Measurements from ENCODE around the gene TRIO.

Gene TRIO

DNA sequence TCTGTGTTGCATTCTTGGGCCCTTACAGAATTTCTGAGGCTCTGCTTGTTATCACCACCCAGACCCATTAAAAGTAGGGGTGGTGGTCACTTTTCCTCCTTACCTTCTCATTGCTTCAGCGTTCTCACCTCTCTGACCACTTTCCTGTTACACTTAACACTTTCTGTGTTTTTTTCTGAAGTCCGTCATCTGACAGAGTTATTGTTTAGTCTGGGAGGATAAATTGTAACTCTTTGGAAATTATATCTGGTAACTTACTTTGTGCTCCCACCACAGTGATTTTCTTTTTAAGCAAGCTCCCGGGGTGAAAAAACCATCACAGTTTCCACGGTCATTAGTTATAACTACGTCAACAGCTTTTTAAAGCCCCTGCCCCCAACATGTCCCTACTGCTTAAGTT, 227.2 kb downstream of the TRIO start:
- Histone ChIP-seq H3K4me1 (ENCODE audit: control insufficient read depth, low read length) (peaks cover 16% of the 10 kb centered on the region), H3K9me3 (ENCODE audit: control insufficient read depth, insufficient read depth, low read length) (no peaks in the 10 kb centered on the region), H3K27ac (ENCODE audit: low read depth, low read length) (no peak overlapping the region), H4K20me1 (ENCODE audit: control insufficient read depth, insufficient read depth, low read depth, low read length) (no peaks in the 10 kb centered on the region), H3K4me3 (ENCODE audit: low read length) (no peak overlapping the region), H3K4me2 (ENCODE audit: low read length) (no peak overlapping the region), H3K79me2 (ENCODE audit: control insufficient read depth, low read length) (no peaks in the 10 kb centered on the region), H3K9me2 (replicated peaks; ENCODE audit: control insufficient read depth, low read length) (no peaks in the 10 kb centered on the region), H3K27me3 (ENCODE audit: control insufficient read depth, low read length) (no peaks in the 10 kb centered on the region), H3K36me3 (ENCODE audit: control insufficient read depth, low read length) (peaks cover 60% of the 10 kb centered on the region), H3F3A (ENCODE audit: control insufficient read depth, insufficient read depth) (peaks cover 6% of the 10 kb centered on the region; the same call in 1 of the 2 replicates)
- no peak for TF ChIP-seq EZH2phosphoT487 (IDR thresholded peaks at IDR 0.05; ENCODE audit: borderline replicate concordance, low read length)
- TF ChIP-seq, protein P1, sequence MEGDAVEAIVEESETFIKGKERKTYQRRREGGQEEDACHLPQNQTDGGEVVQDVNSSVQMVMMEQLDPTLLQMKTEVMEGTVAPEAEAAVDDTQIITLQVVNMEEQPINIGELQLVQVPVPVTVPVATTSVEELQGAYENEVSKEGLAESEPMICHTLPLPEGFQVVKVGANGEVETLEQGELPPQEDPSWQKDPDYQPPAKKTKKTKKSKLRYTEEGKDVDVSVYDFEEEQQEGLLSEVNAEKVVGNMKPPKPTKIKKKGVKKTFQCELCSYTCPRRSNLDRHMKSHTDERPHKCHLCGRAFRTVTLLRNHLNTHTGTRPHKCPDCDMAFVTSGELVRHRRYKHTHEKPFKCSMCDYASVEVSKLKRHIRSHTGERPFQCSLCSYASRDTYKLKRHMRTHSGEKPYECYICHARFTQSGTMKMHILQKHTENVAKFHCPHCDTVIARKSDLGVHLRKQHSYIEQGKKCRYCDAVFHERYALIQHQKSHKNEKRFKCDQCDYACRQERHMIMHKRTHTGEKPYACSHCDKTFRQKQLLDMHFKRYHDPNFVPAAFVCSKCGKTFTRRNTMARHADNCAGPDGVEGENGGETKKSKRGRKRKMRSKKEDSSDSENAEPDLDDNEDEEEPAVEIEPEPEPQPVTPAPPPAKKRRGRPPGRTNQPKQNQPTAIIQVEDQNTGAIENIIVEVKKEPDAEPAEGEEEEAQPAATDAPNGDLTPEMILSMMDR (IDR thresholded peaks at IDR 0.05; ENCODE audit: low read depth, low read length, poor library complexity, severe bottlenecking): no peak

DNA sequence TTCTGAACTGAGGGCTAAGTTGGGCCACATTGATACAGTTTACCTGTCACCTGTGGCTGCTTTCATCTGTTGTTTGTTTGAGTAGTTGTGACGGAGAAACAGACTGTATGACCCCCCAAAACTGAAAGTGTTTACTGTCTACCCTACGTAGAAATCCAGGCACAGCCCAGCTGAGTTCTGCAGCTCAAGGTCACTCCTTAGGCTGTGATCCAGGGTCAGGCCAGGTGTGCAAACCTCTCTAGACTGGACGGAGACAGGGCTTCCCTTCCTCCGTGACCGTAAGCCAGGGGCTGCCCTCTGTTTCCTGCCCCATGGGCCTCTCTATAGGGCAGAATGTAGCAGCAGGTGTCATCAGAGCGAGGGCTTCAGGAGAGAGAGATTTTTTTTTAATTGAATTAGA, 230.5 kb downstream of the TRIO start:
- H3K79me2 ChIP-seq (ENCODE audit: control insufficient read depth, low read length): no peaks in the 10 kb centered on the region
- peaks cover 44% of the 10 kb centered on the region for H3K36me3 ChIP-seq (ENCODE audit: control insufficient read depth, low read length)
- H4K20me1 ChIP-seq (ENCODE audit: control insufficient read depth, insufficient read depth, low read depth, low read length): no peaks in the 10 kb centered on the region
- H3K9me2 ChIP-seq (replicated peaks; ENCODE audit: control insufficient read depth, low read length): no peaks in the 10 kb centered on the region
- H3K4me3 ChIP-seq (ENCODE audit: low read length): peak overlapping the region; percentile 58
- peak overlapping the region; percentile 36 for H3K27ac ChIP-seq (ENCODE audit: low read depth, low read length)
- H3K9me3 ChIP-seq (ENCODE audit: control insufficient read depth, insufficient read depth, low read length): no peaks in the 10 kb centered on the region
- no peaks in the 10 kb centered on the region for H3K27me3 ChIP-seq (ENCODE audit: control insufficient read depth, low read length)
- peaks cover 23% of the 10 kb centered on the region for H3K4me1 ChIP-seq (ENCODE audit: control insufficient read depth, low read length)
- peak overlapping the region; percentile 70 for H3K4me2 ChIP-seq (ENCODE audit: low read length)
- TF ChIP-seq, protein P1 (IDR thresholded peaks at IDR 0.05; ENCODE audit: low read depth, low read length, poor library complexity, severe bottlenecking): no peak
- TF ChIP-seq EZH2phosphoT487 (IDR thresholded peaks at IDR 0.05; ENCODE audit: borderline replicate concordance, low read length): no peak
- H3F3A ChIP-seq (ENCODE audit: control insufficient read depth, insufficient read depth): peaks cover 6% of the 10 kb centered on the region; the same call in 1 of the 2 replicates

DNA sequence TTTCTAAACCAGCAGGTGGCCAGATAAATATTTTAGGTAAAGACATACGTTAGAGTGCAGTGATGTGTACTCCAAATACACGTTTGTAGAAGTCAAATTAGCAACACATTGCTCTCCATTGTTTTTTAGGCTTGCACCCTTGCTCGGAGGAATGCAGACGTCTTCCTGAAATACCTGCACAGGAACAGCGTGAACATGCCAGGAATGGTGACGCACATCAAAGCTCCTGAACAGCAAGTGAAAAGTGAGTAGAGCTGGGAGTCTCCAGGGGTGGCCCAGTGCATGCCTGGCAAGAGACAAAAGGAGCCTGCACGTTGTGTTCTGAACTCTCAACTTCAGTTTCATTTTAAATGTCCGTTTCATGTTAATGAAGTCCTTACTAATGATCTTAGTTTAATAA, 231.0 kb downstream of the TRIO start:
- Histone ChIP-seq H3F3A (ENCODE audit: control insufficient read depth, insufficient read depth) (peaks cover 6% of the 10 kb centered on the region; the same call in 1 of the 2 replicates), H3K4me1 (ENCODE audit: control insufficient read depth, low read length) (peaks cover 23% of the 10 kb centered on the region), H3K9me2 (replicated peaks; ENCODE audit: control insufficient read depth, low read length) (no peaks in the 10 kb centered on the region), H3K9me3 (ENCODE audit: control insufficient read depth, insufficient read depth, low read length) (no peaks in the 10 kb centered on the region), H3K27ac (ENCODE audit: low read depth, low read length) (peak overlapping the region; percentile 36), H3K27me3 (ENCODE audit: control insufficient read depth, low read length) (no peaks in the 10 kb centered on the region), H3K4me3 (ENCODE audit: low read length) (peak overlapping the region; percentile 58), H3K4me2 (ENCODE audit: low read length) (peak overlapping the region; percentile 70), H3K36me3 (ENCODE audit: control insufficient read depth, low read length) (peaks cover 44% of the 10 kb centered on the region), H4K20me1 (ENCODE audit: control insufficient read depth, insufficient read depth, low read depth, low read length) (no peaks in the 10 kb centered on the region), H3K79me2 (ENCODE audit: control insufficient read depth, low read length) (no peaks in the 10 kb centered on the region)
- TF ChIP-seq, protein P1 (IDR thresholded peaks at IDR 0.05; ENCODE audit: low read depth, low read length, poor library complexity, severe bottlenecking): no peak
- TF ChIP-seq EZH2phosphoT487 (IDR thresholded peaks at IDR 0.05; ENCODE audit: borderline replicate concordance, low read length): no peak
